Measurements from ENCODE around the gene GFM1.
A peak's percentile ranks its signal among the peaks of the same experiment; 100 is the strongest.

The GFM1 gene

DNA sequence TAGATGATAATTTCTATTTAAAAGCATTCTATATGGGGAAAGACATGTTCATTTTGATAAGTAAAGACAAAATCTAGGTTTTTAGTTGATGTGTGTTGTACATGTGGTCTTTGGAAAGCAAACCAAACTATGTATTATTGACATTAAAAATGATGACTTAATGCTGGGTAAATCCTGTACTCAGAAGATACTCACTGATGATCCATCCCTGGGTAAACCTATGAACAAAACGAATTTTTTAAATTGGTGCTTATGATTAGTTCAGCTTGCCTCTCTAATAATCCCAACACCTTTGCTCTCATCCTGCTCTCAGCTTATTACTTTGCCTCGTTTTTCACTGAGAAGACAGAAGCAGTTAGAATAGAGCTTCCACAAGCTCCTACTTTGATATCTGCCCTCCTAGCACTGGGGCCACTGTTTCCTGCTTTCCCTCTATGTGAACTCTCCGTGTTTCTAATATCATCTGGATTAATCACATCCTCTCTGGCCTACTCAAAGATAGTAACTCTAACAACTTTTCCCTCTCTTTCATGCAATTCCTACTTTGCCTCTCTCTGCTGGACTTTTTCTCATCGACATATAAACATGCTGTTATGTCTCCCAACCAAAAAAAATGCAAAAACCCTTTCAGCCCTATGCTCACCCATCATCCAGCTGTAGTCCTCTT is 58.6 kb downstream of the GFM1 start:
- in situ Hi-C loops (cut with HindIII; ENCODE audit: low sequenced_read_pairs) = no loop called here
- peak; percentile 73 for DNase-seq (ENCODE audit: low read depth, low spot score)
- no peak overlapping the region for H3K4me3 ChIP-seq (ENCODE audit: low read depth, low read length)
- TF ChIP-seq, protein P1, sequence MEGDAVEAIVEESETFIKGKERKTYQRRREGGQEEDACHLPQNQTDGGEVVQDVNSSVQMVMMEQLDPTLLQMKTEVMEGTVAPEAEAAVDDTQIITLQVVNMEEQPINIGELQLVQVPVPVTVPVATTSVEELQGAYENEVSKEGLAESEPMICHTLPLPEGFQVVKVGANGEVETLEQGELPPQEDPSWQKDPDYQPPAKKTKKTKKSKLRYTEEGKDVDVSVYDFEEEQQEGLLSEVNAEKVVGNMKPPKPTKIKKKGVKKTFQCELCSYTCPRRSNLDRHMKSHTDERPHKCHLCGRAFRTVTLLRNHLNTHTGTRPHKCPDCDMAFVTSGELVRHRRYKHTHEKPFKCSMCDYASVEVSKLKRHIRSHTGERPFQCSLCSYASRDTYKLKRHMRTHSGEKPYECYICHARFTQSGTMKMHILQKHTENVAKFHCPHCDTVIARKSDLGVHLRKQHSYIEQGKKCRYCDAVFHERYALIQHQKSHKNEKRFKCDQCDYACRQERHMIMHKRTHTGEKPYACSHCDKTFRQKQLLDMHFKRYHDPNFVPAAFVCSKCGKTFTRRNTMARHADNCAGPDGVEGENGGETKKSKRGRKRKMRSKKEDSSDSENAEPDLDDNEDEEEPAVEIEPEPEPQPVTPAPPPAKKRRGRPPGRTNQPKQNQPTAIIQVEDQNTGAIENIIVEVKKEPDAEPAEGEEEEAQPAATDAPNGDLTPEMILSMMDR (IDR thresholded peaks at IDR 0.05; ENCODE audit: low read depth, low read length) = no peak

DNA sequence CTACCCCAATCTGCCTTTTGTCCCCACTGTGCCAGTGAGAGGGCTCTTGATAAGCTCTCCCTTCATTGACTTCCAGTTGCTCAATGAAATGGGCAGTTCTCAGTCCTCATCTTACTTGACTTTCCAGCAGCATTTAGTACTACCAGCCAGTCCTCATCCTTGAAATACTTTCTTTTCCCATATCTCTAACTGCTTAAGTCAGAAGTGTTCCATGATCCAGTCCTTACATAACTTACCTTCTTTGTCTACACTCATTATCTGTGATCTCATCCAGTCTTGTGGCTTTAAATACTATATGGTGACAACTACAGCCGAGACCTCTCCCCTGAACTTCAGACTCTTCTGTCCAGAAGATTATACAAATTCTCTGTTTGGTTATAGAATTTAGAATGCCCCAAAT is 59.2 kb downstream of the GFM1 start:
- TF ChIP-seq, protein P1 (IDR thresholded peaks at IDR 0.05; ENCODE audit: low read depth, low read length) = no peak
- no peak overlapping the region for H3K4me3 ChIP-seq (ENCODE audit: low read depth, low read length)
- no peak for DNase-seq (ENCODE audit: low read depth, low spot score)
- in situ Hi-C loops (cut with HindIII; ENCODE audit: low sequenced_read_pairs) = no loop called here

DNA sequence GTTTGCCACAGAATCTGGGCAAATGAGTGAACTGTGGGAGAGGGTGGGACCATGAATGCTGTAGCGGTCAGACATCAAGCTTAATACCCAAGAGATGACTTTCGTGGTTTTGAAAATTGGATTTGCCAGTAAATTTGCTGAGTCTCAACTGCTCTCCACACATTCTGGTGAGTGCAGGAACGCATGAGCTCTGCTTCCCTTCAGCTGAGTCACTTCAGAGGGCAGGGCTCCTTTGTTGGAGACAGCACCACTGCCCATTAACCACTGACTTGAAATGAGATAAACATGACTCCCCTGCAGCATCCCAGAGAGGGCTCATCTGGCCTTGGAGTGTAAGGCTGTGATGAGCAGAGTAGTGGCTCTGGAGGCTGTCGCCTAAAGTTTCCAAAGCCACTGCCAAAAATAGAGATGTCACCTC is 65.3 kb downstream of the GFM1 start:
- in situ Hi-C loops (cut with HindIII; ENCODE audit: low sequenced_read_pairs) = no loop called here
- no peak overlapping the region for H3K4me3 ChIP-seq (ENCODE audit: low read depth, low read length)
- DNase-seq (ENCODE audit: low read depth, low spot score) = peak; percentile 99
- TF ChIP-seq, protein P1 (IDR thresholded peaks at IDR 0.05; ENCODE audit: low read depth, low read length) = no peak

DNA sequence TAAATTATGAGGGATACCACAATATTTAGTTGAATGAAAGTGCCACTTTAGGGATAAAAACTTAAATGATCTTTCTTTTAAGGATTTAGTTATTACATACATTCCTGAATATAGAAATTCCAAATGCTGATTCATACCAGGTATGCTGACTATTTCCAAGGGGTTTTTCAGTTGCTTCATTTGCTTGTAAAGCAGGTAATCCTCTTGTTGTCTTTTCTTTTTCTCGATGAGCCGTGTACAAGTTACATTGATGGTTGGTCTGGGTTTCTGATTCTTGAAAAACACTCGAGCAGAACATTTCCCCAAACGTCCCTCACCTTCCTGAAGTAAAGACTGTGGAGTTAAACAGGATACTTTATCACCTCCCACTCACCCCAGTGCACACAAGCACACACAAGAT is 66.3 kb downstream of the GFM1 start:
- H3K4me3 ChIP-seq (ENCODE audit: low read depth, low read length) = no peak overlapping the region
- in situ Hi-C loops (cut with HindIII; ENCODE audit: low sequenced_read_pairs) = no loop called here
- TF ChIP-seq, protein P1 (IDR thresholded peaks at IDR 0.05; ENCODE audit: low read depth, low read length) = no peak
- no peak for DNase-seq (ENCODE audit: low read depth, low spot score)

DNA sequence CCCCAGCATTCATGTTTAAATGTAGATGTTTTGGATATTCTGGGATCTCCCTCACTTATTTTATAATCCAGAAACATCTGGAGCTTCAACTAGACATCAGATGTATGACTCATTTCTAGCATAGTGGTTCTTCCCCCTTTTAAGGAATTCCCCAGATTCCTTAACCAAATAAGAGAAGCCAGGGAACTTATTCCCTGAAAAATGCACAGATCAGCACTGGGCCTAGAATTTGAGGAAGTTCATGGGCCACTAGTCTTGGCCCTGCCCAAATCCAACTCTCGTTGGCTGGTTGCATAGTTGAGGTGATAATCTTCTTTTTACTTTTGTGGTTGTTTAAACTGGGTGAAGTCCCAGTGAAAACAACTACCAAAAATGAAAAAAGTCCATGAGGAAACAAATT is 67.6 kb downstream of the GFM1 start:
- TF ChIP-seq, protein P1 (IDR thresholded peaks at IDR 0.05; ENCODE audit: low read depth, low read length) = no peak
- in situ Hi-C loops (cut with HindIII; ENCODE audit: low sequenced_read_pairs) = no loop called here
- H3K4me3 ChIP-seq (ENCODE audit: low read depth, low read length) = no peak overlapping the region
- DNase-seq (ENCODE audit: low read depth, low spot score) = peak; percentile 82

DNA sequence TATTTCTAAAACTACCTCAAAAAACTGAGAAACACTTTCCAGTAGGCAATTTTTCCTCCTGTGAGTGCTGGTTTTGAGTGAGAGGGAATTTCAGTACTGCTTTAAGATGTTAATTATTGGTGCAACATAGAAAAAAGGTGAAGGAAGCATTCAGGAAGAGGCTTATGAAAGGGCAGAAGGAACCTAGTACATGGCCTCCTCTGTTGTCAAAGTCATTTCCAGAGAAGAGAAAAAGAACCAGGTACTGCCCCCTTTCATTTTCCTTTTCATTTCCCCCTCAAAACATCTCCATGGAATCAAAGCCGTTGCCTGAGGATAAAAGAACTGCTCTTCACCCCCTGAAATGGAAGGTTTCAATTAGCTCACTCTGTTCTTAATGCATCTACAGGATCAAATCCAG is 68.1 kb downstream of the GFM1 start:
- TF ChIP-seq, protein P1 (IDR thresholded peaks at IDR 0.05; ENCODE audit: low read depth, low read length) = no peak
- no peak for DNase-seq (ENCODE audit: low read depth, low spot score)
- H3K4me3 ChIP-seq (ENCODE audit: low read depth, low read length) = no peak overlapping the region
- in situ Hi-C loops (cut with HindIII; ENCODE audit: low sequenced_read_pairs) = no loop called here

Data from astrocyte of the spinal cord (primary cell).